Mesodermal cell (in vitro differentiated cells): ENCODE measurements around the gene USP24.

Experiments used
- H3K27ac ChIP-seq: 2 replicates; pipeline ENCODE4 v1.7.0; 2013; ENCODE audit warnings: mild to moderate bottlenecking, low read depth, low read length, moderate library complexity; ENCODE audit not compliant: severe bottlenecking
- H3K36me3 ChIP-seq: 2 replicates; pipeline ENCODE4 v1.7.1; 2013; ENCODE audit warnings: mild to moderate bottlenecking, low read length, moderate library complexity; ENCODE audit not compliant: control insufficient read depth, insufficient read depth
- H3K4me1 ChIP-seq: one replicate; pipeline ENCODE4 v1.7.1; 2013; ENCODE audit warnings: mild to moderate bottlenecking, low read length; ENCODE audit not compliant: insufficient read depth, control insufficient read depth, poor library complexity, severe bottlenecking
- H3K4me3 ChIP-seq: 2 replicates; pipeline ENCODE4 v1.7.0; 2013; ENCODE audit warnings: low read length, control low read depth, mild to moderate bottlenecking; ENCODE audit not compliant: insufficient read depth, poor library complexity, severe bottlenecking; ENCODE audit errors: extremely low read depth
- H3K9me3 ChIP-seq: 2 replicates; pipeline ENCODE4 v1.7.1; 2013; ENCODE audit warnings: mild to moderate bottlenecking, low read length, moderate library complexity; ENCODE audit not compliant: control insufficient read depth
- WGBS, 2 experiments: methylation state at CpG; one replicate each; pipeline ENCODE4 v1.1.5; 2013; ENCODE audit warnings: missing lambda C conversion rate in 2 of 2; ENCODE audit not compliant: insufficient coverage in 2 of 2; 5-methylcytosine and 5-hydroxymethylcytosine counted together

The USP24 gene

GRCh38 chr1:55225228-55225627, 10.1 kb upstream of the USP24 start:
- no peaks in the 10 kb centered on the region for H3K36me3 ChIP-seq
- no peaks in the 10 kb centered on the region for H3K4me1 ChIP-seq
- H3K27ac ChIP-seq, result no peak overlapping the region
- H3K4me3 ChIP-seq, result no peak overlapping the region
- H3K9me3 ChIP-seq, result peaks cover 7% of the 10 kb centered on the region
- WGBS, 2 experiments, result 78% methylated on average over 1 of the region's 1 CpG; no CpG with 5 or more reads in 1 of the 2 experiments

GRCh38 chr1:55224729-55225128, 9.6 kb upstream of the USP24 start:
- 60 to 100% methylated on average over 1 of the region's 1 CpG for WGBS, 2 experiments
- Histone ChIP-seq H3K36me3 (no peaks in the 10 kb centered on the region), H3K4me3 (no peak overlapping the region), H3K4me1 (no peaks in the 10 kb centered on the region), H3K27ac (no peak overlapping the region), H3K9me3 (peaks cover 7% of the 10 kb centered on the region)

GRCh38 chr1:55222152-55222551, 7.0 kb upstream of the USP24 start:
- WGBS, 2 experiments, result 77 to 85% methylated on average over 5 to 6 of the region's 6 CpGs
- Histone ChIP-seq H3K9me3 (no peaks in the 10 kb centered on the region), H3K4me1 (peaks cover 4% of the 10 kb centered on the region), H3K4me3 (no peak overlapping the region), H3K36me3 (no peaks in the 10 kb centered on the region), H3K27ac (no peak overlapping the region)

- H3K27ac ChIP-seq, result no peak overlapping the region
- no peaks in the 10 kb centered on the region for H3K36me3 ChIP-seq
- 42 to 58% methylated on average over 5 to 6 of the region's 6 CpGs for WGBS, 2 experiments
- no peaks in the 10 kb centered on the region for H3K9me3 ChIP-seq
- H3K4me1 ChIP-seq, result peaks cover 16% of the 10 kb centered on the region
- H3K4me3 ChIP-seq, result no peak overlapping the region
Observed at GRCh38 chr1:55217226-55217986, 2.2 kb upstream of the USP24 start.

GRCh38 chr1:55216096-55216495, 932 bp upstream of the USP24 start:
- Histone ChIP-seq H3K4me3 (peak overlapping the region; percentile 74), H3K9me3 (no peaks in the 10 kb centered on the region), H3K27ac (peak overlapping the region; percentile 91), H3K36me3 (no peaks in the 10 kb centered on the region), H3K4me1 (peaks cover 28% of the 10 kb centered on the region)
- WGBS, 2 experiments, result 12 to 18% methylated on average over 9 of the region's 9 CpGs

GRCh38 chr1:55214934-55215193, 300 bp downstream of the USP24 start:
- H3K9me3 ChIP-seq, result no peaks in the 10 kb centered on the region
- no peaks in the 10 kb centered on the region for H3K36me3 ChIP-seq
- peak overlapping the region; percentile 74 for H3K4me3 ChIP-seq
- WGBS, 2 experiments, result 0 to 1% methylated on average over 29 of the region's 29 CpGs
- peak overlapping the region; percentile 91 for H3K27ac ChIP-seq
- H3K4me1 ChIP-seq, result peaks cover 28% of the 10 kb centered on the region

- peak overlapping the region; percentile 74 for H3K4me3 ChIP-seq
- H3K36me3 ChIP-seq, result no peaks in the 10 kb centered on the region
- no peaks in the 10 kb centered on the region for H3K9me3 ChIP-seq
- H3K27ac ChIP-seq, result peak overlapping the region; percentile 91
- WGBS, 2 experiments, result 0% methylated on average over 32 of the region's 46 CpGs
- peaks cover 28% of the 10 kb centered on the region for H3K4me1 ChIP-seq
Observed at GRCh38 chr1:55214212-55214933, 791 bp downstream of the USP24 start.

- Histone ChIP-seq H3K27ac (peak overlapping the region; percentile 91), H3K36me3 (no peaks in the 10 kb centered on the region), H3K9me3 (no peaks in the 10 kb centered on the region), H3K4me1 (peaks cover 28% of the 10 kb centered on the region), H3K4me3 (peak overlapping the region; percentile 74)
- WGBS, 2 experiments, result 1 to 7% methylated on average over 7 of the region's 7 CpGs
Observed at GRCh38 chr1:55213885-55214211, 1.3 kb downstream of the USP24 start.

GRCh38 chr1:55213151-55213884, 1.8 kb downstream of the USP24 start:
- Histone ChIP-seq H3K36me3 (no peaks in the 10 kb centered on the region), H3K27ac (no peak overlapping the region)
- 13 to 24% methylated on average over 6 to 9 of the region's 10 CpGs for WGBS, 2 experiments

GRCh38 chr1:55212349-55213150, 2.6 kb downstream of the USP24 start:
- Histone ChIP-seq H3K9me3 (no peaks in the 10 kb centered on the region), H3K4me3 (peak overlapping the region; percentile 74), H3K4me1 (peaks cover 26% of the 10 kb centered on the region), H3K27ac (no peak overlapping the region), H3K36me3 (no peaks in the 10 kb centered on the region)
- 79 to 86% methylated on average over 4 to 6 of the region's 11 CpGs for WGBS, 2 experiments

More at GRCh38 chr1:55213151-55213884, 1.8 kb downstream of the USP24 start:
- H3K4me1 ChIP-seq, result peaks cover 28% of the 10 kb centered on the region
- peak overlapping the region; percentile 74 for H3K4me3 ChIP-seq
- H3K9me3 ChIP-seq, result no peaks in the 10 kb centered on the region
